Glutamatergic neuron (in vitro differentiated cells): Measurements from ENCODE around the gene PICK1. TPM values are rescaled to one million over a fixed set of nuclear protein-coding genes. Genes with fewer than 3 reads are reported as not detected.

Experiments
- DNase-seq: peaks from one replicate; pipeline ENCODE4 v3.0.0; 2022
- H3K27ac Mint-ChIP-seq: one replicate; pipeline ENCODE4 v1.8.0; 2020; ENCODE audit warnings: mild to moderate bottlenecking, mixed read lengths, inconsistent platforms; ENCODE audit not compliant: unreplicated experiment
- H3K27me3 Mint-ChIP-seq: one replicate; pipeline ENCODE4 v1.8.0; 2020; ENCODE audit warnings: mild to moderate bottlenecking, moderate library complexity, mixed read lengths, inconsistent platforms; ENCODE audit not compliant: unreplicated experiment
- H3K36me3 Mint-ChIP-seq: one replicate; pipeline ENCODE4 v1.8.0; 2020; ENCODE audit warnings: mild to moderate bottlenecking, mixed read lengths, inconsistent platforms; ENCODE audit not compliant: unreplicated experiment
- H3K4me1 Mint-ChIP-seq: one replicate; pipeline ENCODE4 v1.8.0; 2020; ENCODE audit warnings: mild to moderate bottlenecking, low read depth, mixed read lengths, inconsistent platforms; ENCODE audit not compliant: unreplicated experiment
- H3K4me3 Mint-ChIP-seq: one replicate; pipeline ENCODE4 v1.8.0; 2020; ENCODE audit warnings: mild to moderate bottlenecking, mixed read lengths, inconsistent platforms; ENCODE audit not compliant: unreplicated experiment
- H3K9me3 Mint-ChIP-seq: one replicate; pipeline ENCODE4 v1.8.0; 2020; ENCODE audit warnings: mild to moderate bottlenecking, moderate library complexity, mixed read lengths, inconsistent platforms; ENCODE audit not compliant: unreplicated experiment
- CTCF ChIP-seq: fragments of 200-600 bp; sonication (generic); IDR thresholded peaks from one replicate; pipeline ENCODE4 v1.5.0; 2021; ENCODE audit not compliant: partially characterized antibody, unreplicated experiment
- total RNA-seq: library from RNA; stranded (reverse); fragmentation: NEBNext Ultra II Directional; extraction: Animal tissue kit (Norgen Biotek cat#: 25700); gene quantifications from one replicate; pipeline ENCODE4 v1.2.1, GENCODE V29; 2021; ENCODE audit not compliant: unreplicated experiment

PICK1 gene
- total RNA-seq, 1 donor from 2014 or later = 44.8 TPM

- Mint-ChIP-seq H3K36me3 (no peaks in the 10 kb centered on the region), H3K9me3 (peaks cover 1% of the 10 kb centered on the region), H3K27me3 (peaks cover 7% of the 10 kb centered on the region), H3K4me3 (no peak overlapping the region), H3K27ac (no peak overlapping the region), H3K4me1 (peaks cover 14% of the 10 kb centered on the region)
- no peak for DNase-seq
- no peak for TF ChIP-seq CTCF
Measured at GRCh38 chr22:38028344-38029130, 28.7 kb upstream of the PICK1 start.

- Mint-ChIP-seq H3K9me3 (peaks cover 1% of the 10 kb centered on the region), H3K27me3 (peaks cover 9% of the 10 kb centered on the region), H3K4me3 (no peak overlapping the region), H3K4me1 (peaks cover 14% of the 10 kb centered on the region), H3K27ac (no peak overlapping the region), H3K36me3 (no peaks in the 10 kb centered on the region)
- no peak for DNase-seq
- no peak for TF ChIP-seq CTCF
Measured at GRCh38 chr22:38029370-38029769, 27.8 kb upstream of the PICK1 start.

- H3K9me3 Mint-ChIP-seq = peaks cover 3% of the 10 kb centered on the region
- no peaks in the 10 kb centered on the region for H3K36me3 Mint-ChIP-seq
- no peak for DNase-seq
- peaks cover 9% of the 10 kb centered on the region for H3K27me3 Mint-ChIP-seq
- H3K27ac Mint-ChIP-seq = no peak overlapping the region
- H3K4me3 Mint-ChIP-seq = no peak overlapping the region
- peaks cover 12% of the 10 kb centered on the region for H3K4me1 Mint-ChIP-seq
- TF ChIP-seq CTCF = no peak
Measured at GRCh38 chr22:38029901-38030300, 27.3 kb upstream of the PICK1 start.

GRCh38 chr22:38030311-38031133, 26.7 kb upstream of the PICK1 start:
- no peak for DNase-seq
- no peak overlapping the region for H3K4me3 Mint-ChIP-seq
- peaks cover 3% of the 10 kb centered on the region for H3K9me3 Mint-ChIP-seq
- no peak overlapping the region for H3K27ac Mint-ChIP-seq
- H3K27me3 Mint-ChIP-seq = peaks cover 7% of the 10 kb centered on the region
- TF ChIP-seq CTCF = no peak
- no peaks in the 10 kb centered on the region for H3K36me3 Mint-ChIP-seq
- H3K4me1 Mint-ChIP-seq = peaks cover 8% of the 10 kb centered on the region

- Mint-ChIP-seq H3K4me3 (no peak overlapping the region), H3K27ac (no peak overlapping the region), H3K36me3 (no peaks in the 10 kb centered on the region)
Measured at GRCh38 chr22:38031491-38031890, 25.7 kb upstream of the PICK1 start.

More at GRCh38 chr22:38031491-38031890, 25.7 kb upstream of the PICK1 start:
- Mint-ChIP-seq H3K4me1 (peaks cover 8% of the 10 kb centered on the region), H3K9me3 (peaks cover 3% of the 10 kb centered on the region), H3K27me3 (peaks cover 6% of the 10 kb centered on the region)
- TF ChIP-seq CTCF = no peak
- no peak for DNase-seq
